DOHH2 (cell line): ENCODE data around the gene PCNX2.

Experiments
- H3F3A ChIP-seq: fragments of 200-600 bp; sonication (generic), shearing (Covaris generic); 2 replicates; pipeline ENCODE4 v1.6.0; 2016; ENCODE audit warnings: antibody characterized with exemption, mild to moderate bottlenecking; ENCODE audit not compliant: control insufficient read depth, insufficient read depth
- H3K27ac ChIP-seq: fragments of 200-600 bp; sonication (generic); 2 replicates; pipeline ENCODE4 v1.5.1; 2014; ENCODE audit warnings: low read depth, mild to moderate bottlenecking, low read length, moderate library complexity
- H3K27me3 ChIP-seq: fragments of 200-600 bp; sonication (generic); 2 replicates; pipeline ENCODE4 v1.6.1; 2014; ENCODE audit warnings: mild to moderate bottlenecking, low read length, mixed read lengths; ENCODE audit not compliant: control insufficient read depth
- H3K36me3 ChIP-seq: fragments of 200-600 bp; sonication (generic); 2 replicates; pipeline ENCODE4 v1.6.1; 2014; ENCODE audit warnings: mild to moderate bottlenecking, low read length, moderate library complexity, mixed read lengths; ENCODE audit not compliant: control insufficient read depth
- H3K4me1 ChIP-seq: fragments of 200-600 bp; sonication (generic); 2 replicates; pipeline ENCODE4 v1.6.1; 2014; ENCODE audit warnings: mild to moderate bottlenecking, low read length, mixed read lengths; ENCODE audit not compliant: control insufficient read depth
- H3K4me2 ChIP-seq: fragments of 200-600 bp; sonication (generic); 2 replicates; pipeline ENCODE4 v1.6.0; 2014; ENCODE audit warnings: mild to moderate bottlenecking, low read length, moderate library complexity
- H3K4me3 ChIP-seq: fragments of 200-600 bp; sonication (generic); 2 replicates; pipeline ENCODE4 v1.5.1; 2014; ENCODE audit warnings: mild to moderate bottlenecking, low read length, mixed read lengths
- H3K79me2 ChIP-seq: fragments of 200-600 bp; sonication (generic); 2 replicates; pipeline ENCODE4 v1.6.1; 2014; ENCODE audit warnings: mild to moderate bottlenecking, low read length, mixed read lengths; ENCODE audit not compliant: control insufficient read depth
- H3K9me2 ChIP-seq: fragments of 200-600 bp; sonication (generic); replicated peaks from 2 replicates; pipeline ENCODE4 v1.6.1; 2014; ENCODE audit warnings: mild to moderate bottlenecking, low read length, mixed read lengths; ENCODE audit not compliant: control insufficient read depth
- H3K9me3 ChIP-seq: fragments of 200-600 bp; sonication (generic); 2 replicates; pipeline ENCODE4 v1.6.1; 2014; ENCODE audit warnings: antibody characterized with exemption, low read length, mixed read lengths; ENCODE audit not compliant: control insufficient read depth, insufficient read depth
- H4K20me1 ChIP-seq: fragments of 200-600 bp; sonication (generic); 2 replicates; pipeline ENCODE4 v1.6.0; 2014; ENCODE audit warnings: low read depth, mild to moderate bottlenecking, antibody characterized with exemption, low read length, moderate library complexity; ENCODE audit not compliant: control insufficient read depth, insufficient read depth
- CTCF ChIP-seq: fragments of 200-600 bp; sonication (generic); IDR thresholded peaks from one replicate; pipeline ENCODE4 v1.5.1; 2014; ENCODE audit warnings: antibody characterized with exemption, mild to moderate bottlenecking, low read depth, low read length; ENCODE audit not compliant: poor library complexity, severe bottlenecking
- EZH2phosphoT487 ChIP-seq: fragments of 200-600 bp; sonication (generic); IDR thresholded peaks from 2 replicates; pipeline ENCODE4 v1.6.1; 2017; ENCODE audit warnings: borderline replicate concordance, mild to moderate bottlenecking, antibody characterized with exemption, low read length, moderate library complexity, mixed read lengths

PCNX2 gene

DNA sequence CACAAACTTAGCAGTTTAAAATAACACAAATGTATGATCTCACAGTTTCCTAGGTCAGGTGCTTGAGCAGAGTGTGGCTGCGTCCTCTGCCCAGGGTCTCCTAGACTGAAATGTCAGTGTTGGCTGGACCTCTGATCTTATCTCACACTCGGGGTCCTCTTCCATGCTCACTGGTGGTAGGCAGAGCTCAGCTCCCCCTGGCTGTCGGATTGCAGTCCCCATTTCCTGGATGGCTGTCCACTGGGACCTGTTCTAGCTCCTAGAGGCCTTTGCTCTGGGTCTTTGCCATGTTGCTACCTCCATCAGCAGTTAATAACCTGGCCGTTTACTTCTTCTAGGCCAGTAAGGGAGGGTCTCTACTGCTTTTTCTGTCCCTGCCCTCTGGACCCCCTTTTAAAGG is 107.5 kb downstream of the PCNX2 start:
- H3K27ac ChIP-seq, result no peak overlapping the region
- no peaks in the 10 kb centered on the region for H3K36me3 ChIP-seq
- no peaks in the 10 kb centered on the region for H3K4me1 ChIP-seq
- TF ChIP-seq EZH2phosphoT487 (no peak), CTCF (no peak)
- H3K9me2 ChIP-seq, result no peaks in the 10 kb centered on the region
- no peaks in the 10 kb centered on the region for H3K27me3 ChIP-seq
- H3F3A ChIP-seq, result no peaks in the 10 kb centered on the region
- no peak overlapping the region for H3K4me3 ChIP-seq
- H3K9me3 ChIP-seq, result no peaks in the 10 kb centered on the region
- H4K20me1 ChIP-seq, result no peaks in the 10 kb centered on the region
- no peak overlapping the region for H3K4me2 ChIP-seq
- no peaks in the 10 kb centered on the region for H3K79me2 ChIP-seq

- Histone ChIP-seq H4K20me1 (no peaks in the 10 kb centered on the region), H3K36me3 (no peaks in the 10 kb centered on the region; the same call in 1 of the 2 replicates), H3K9me3 (no peaks in the 10 kb centered on the region), H3K4me2 (no peak overlapping the region), H3K4me1 (peaks cover 25% of the 10 kb centered on the region), H3K4me3 (no peak overlapping the region), H3K9me2 (no peaks in the 10 kb centered on the region), H3F3A (no peaks in the 10 kb centered on the region), H3K79me2 (no peaks in the 10 kb centered on the region), H3K27me3 (no peaks in the 10 kb centered on the region), H3K27ac (no peak overlapping the region)
- TF ChIP-seq EZH2phosphoT487, result no peak
- TF ChIP-seq CTCF, result no peak
Observed at GRCh38 chr1:233183226-233184020, 112.1 kb downstream of the PCNX2 start.

DNA sequence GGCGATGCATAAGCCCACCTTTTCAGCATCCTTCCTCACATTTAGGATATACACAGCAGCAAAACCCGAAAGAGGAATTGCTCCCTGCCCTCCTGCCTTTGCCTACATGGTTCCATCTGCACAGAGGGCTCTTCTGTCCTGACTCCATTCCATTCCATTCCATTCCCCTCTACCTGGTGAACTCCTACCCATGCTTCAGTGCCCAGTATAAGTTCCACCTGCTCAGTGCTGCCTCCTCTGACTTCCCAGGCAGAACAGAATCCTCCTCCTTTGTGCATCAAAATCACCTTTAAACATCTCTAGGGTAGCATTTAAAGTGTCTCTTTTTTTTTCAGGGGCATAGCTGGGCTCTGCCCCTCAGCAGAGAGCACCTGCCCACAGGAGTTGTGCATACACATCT is 112.9 kb downstream of the PCNX2 start:
- peaks cover 25% of the 10 kb centered on the region for H3K4me1 ChIP-seq
- H4K20me1 ChIP-seq, result no peaks in the 10 kb centered on the region
- H3K27me3 ChIP-seq, result no peaks in the 10 kb centered on the region

More for the DNA sequence above, 112.9 kb downstream of the PCNX2 start:
- peaks cover under 1% of the 10 kb centered on the region; the same call in 1 of the 2 replicates for H3K9me3 ChIP-seq
- no peak overlapping the region for H3K4me2 ChIP-seq
- no peak for TF ChIP-seq EZH2phosphoT487
- no peak for TF ChIP-seq CTCF
- H3K79me2 ChIP-seq, result no peaks in the 10 kb centered on the region
- no peak overlapping the region for H3K4me3 ChIP-seq
- peaks cover 6% of the 10 kb centered on the region; the same call in 1 of the 2 replicates for H3K36me3 ChIP-seq
- H3K9me2 ChIP-seq, result no peaks in the 10 kb centered on the region
- H3F3A ChIP-seq, result no peaks in the 10 kb centered on the region
- H3K27ac ChIP-seq, result no peak overlapping the region
